Measurements from ENCODE around the gene PITPNM3.
"Not testable (repeated sequence)": the region's sequence is repeated elsewhere in the genome, so short reads cannot be mapped to it uniquely, and the experiment has no call there.

The PITPNM3 gene

GRCh38 chr17:6497496-6498221 is 58.7 kb downstream of the PITPNM3 start:
- no peak for DNase-seq

- DNase-seq, result no peak
These were observed 59.5 kb downstream of the PITPNM3 start for GRCh38 chr17:6496640-6497441.

DNA sequence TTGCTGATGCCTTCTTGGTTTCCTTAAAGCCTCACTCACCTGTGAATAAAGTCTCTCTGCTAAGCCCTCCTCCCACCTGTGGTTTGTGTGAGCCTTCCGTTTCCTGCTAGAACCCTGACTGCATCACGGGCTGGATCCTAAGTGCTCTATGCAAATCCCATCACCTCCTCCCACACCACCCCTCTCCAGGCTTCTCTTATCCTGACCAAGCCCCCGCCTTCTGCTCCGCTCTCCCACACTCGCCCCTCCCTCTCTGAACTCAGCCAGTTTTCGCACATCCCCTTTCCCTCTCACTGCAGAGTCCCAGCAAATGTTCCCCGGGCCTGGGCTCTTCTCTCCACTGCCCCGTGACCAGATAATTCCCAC is 60.3 kb downstream of the PITPNM3 start:
- no peak for DNase-seq

GRCh38 chr17:6495450-6496115 is 60.8 kb downstream of the PITPNM3 start:
- no peak for DNase-seq

DNA sequence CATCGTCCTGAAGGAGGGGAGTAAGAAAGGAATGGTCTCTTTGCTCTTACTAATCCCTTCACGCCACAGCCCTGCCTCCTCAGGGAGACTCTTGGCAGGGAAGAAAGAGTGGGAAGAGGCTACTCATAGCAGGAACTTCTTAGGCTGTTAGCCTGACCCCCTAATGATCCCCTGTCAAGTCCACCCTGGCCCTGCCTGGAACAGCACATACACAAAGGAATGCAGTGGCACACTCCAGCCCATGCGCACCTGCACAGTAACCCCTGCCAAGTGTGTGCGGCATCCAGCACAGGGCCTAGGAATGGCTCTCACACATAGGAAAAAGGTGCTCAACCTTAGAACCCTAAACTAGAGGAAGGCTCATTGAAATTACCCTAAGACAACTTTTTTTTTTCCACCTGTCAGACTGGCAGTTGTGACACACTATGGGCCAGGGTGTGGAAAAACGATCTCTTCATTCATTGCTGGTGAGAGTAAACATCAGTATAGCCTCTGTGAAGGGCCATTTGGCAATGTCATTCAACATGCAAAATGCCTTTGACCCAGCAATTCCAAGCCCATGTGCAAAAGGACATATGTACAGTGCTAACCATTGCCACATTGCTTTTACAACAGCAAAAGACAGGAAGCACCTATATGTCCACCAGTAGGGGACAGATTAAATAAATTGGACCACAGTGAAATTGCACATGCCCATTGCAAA is 62.0 kb downstream of the PITPNM3 start:
- DNase-seq, result no peak

DNA sequence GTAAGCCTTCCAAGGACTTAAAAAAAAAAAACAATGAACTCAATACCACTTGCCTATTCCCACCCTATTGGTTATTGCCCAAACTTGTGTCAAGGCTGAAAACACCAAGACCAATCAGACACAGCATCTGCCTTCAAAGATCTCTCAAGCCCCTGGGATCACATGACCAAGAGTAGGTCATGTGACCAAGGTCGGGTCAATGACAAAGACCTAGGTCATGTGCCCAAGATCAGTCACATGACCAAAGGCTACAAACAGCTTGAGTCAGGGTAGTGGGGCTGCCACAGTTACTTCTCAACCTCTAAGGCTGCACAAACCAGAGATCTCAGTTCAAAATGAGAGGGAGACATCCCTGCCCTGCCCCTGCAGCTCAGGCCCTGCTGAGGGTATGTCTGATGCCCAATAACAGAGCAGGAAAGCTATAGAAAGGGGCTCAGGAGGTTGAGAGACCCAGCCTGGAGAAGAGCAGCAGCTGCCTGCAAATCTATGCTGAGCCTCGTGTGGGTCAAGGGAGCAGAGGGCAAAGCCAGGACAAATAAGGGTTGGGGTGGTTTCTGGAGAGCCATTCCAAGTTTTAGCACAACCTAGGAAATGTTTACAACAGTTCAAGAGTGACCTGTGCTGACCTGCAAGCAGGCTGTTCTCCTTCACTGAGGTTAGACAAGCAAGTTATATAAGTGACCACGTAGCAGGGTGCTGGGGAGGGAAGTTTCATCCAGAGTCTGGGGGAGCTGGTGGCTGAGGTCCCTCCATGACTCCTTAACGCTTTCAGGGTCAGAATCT is 63.3 kb downstream of the PITPNM3 start:
- no peak for DNase-seq

GRCh38 chr17:6491071-6491700 is 65.2 kb downstream of the PITPNM3 start:
- DNase-seq, result no peak

DNA sequence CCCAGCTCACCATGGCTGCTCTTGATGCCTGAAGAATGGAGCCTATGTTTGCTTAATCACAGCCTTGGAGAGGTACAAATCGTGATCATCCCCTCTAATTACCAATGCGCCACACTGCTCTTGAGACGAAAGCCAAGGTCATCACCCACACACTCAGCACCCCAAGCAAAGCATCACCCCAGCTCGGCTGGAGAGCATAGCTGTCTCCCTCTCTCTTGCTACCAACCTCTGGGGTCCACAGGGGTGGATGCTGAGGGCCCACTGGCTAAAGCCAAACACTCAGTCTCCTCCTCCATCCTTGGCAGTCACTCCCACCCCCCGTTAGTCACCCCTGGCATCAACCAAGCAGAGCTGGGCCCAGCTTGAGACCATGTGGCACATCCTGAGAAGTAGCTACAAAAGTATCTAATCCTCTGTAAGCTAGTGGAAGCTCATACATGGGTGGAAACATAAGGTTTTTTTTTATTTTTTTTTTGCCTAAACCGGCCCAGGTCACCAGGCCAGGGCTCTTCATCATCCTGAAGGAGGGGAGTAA is 67.3 kb downstream of the PITPNM3 start:
- DNase-seq, result no peak

- DNase-seq, result no peak
These were observed 68.3 kb downstream of the PITPNM3 start for GRCh38 chr17:6488008-6488539.

- no peak for DNase-seq
These were observed 68.9 kb downstream of the PITPNM3 start for GRCh38 chr17:6487251-6488007.

- no peak for DNase-seq
These were observed 70.5 kb downstream of the PITPNM3 start for GRCh38 chr17:6485646-6486412.

GRCh38 chr17:6483507-6483906 is 72.8 kb downstream of the PITPNM3 start:
- DNase-seq, result no peak

GRCh38 chr17:6482796-6483195 is 73.6 kb downstream of the PITPNM3 start:
- DNase-seq, result not testable (repeated sequence)

DNA sequence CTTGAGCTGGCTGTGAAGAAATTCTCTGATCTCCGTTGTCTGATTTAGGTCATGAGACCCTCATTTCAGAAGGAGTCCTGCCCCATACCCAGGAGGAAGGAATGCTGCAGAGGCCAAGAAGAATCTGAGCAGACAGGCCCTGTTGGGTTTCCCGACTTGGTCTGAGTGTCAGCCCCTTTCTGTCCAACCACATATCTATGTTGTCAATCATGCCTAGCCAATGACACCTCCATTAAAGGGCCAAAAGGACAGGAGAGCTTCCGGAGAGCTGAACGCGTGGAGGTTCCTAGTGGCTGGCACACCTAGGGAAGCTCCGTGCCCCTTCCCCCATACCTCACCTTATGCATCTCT is 74.3 kb downstream of the PITPNM3 start:
- no peak for DNase-seq

DNA sequence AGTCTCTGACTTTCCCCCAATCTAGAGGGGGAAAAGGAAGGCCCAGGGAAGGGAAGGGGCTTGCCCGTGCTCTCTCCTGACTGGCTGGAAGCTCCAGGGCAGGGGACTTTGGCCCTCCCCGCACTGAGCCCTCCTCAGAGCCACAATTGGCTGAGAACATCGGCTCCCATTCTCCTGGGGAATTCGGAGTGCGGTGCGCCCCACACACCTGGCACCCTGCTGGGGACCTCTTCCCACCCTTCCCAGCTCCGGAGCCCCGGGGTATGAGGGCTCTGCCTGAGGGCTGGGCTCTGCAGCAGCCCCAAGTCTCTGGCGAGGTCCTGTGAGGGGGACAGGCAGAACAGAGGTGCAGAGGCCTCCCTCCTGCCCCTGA is 76.1 kb downstream of the PITPNM3 start:
- no peak for DNase-seq

- peak; percentile 11 for DNase-seq
These were observed 76.6 kb downstream of the PITPNM3 start for GRCh38 chr17:6479622-6480302.

DNA sequence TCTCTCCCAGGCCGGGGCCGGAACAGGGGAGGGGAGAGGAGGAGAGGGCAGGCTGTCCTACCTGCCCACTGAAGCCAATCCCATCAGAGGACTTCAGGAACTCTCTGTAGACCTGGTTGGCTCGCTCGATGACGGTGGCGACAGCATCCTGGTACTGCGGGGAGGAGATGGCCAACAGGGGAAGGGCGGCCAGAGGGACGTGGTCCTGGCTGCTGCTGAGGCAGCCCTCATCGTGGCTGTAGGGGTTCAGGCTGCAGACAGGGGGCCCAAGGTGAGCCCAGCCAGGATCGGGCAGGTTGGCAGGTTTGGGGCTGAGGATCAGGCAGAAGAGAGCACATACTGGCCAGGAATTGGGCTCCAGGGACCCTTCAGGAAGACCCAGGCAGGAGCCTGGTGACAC is 77.9 kb downstream of the PITPNM3 start:
- DNase-seq, result no peak

DNA sequence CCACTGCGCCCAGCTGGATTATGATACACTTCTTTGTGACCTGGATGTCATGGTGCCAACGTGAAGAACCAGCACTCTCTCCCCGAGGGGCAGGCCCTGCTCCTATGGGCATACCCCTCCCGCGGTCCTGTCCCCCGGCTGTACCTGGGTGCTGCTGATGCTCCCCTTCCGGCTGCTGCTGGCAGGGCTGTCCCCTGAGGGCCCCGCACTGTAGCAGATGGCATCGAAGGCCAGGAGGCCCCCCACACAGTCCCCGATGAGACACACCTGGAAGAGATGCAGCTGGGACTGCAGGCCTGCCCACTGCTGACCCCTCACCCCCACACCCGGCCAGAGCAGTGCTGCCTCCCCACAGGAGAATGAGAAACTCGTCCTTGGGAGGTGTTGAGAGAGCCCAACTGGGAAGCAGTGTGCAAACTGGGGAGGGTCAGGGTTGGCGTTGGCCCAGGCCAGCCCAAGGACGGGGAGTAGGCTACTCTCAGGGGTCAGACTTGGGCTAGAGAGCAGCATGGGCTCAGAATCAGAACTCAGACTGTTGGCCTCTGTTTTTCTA is 78.4 kb downstream of the PITPNM3 start:
- no peak for DNase-seq

GRCh38 chr17:6476810-6477179 is 79.6 kb downstream of the PITPNM3 start:
- no peak for DNase-seq

Data from NCI-H1417 treated with DMSO at 0.1 percent for 48 hours (cell line).